Right renal cortex interstitium (tissue), 3 donors: ENCODE results near the gene VENTX. TPM values are rescaled to one million over a fixed set of nuclear protein-coding genes. Genes with fewer than 3 reads are reported as not detected.

Experiments
- DNase-seq, 3 donors: peaks; one replicate each; pipeline ENCODE4 v3.0.0-alpha.2; 2013; ENCODE audit warnings: low read depth in 3 of 3, low spot score in 2 of 3
- polyA plus RNA-seq, 3 donors: library from polyadenylated mRNA; unstranded; fragments of 120-200 nt; gene quantifications; one replicate each; pipeline ENCODE4 v1.2.1, GENCODE V29; 2013; ENCODE audit not compliant: insufficient read length in 3 of 3

Gene VENTX
- polyA plus RNA-seq, 3 donors: 0.04 to 0.17 (median 0.14) TPM

- DNase-seq: no peak
Observed at GRCh38 chr10:133201948-133202725, 35.5 kb upstream of the VENTX start.

- no peak for DNase-seq
Observed at GRCh38 chr10:133202778-133203651, 34.6 kb upstream of the VENTX start.

GRCh38 chr10:133203652-133204195 lies 33.9 kb upstream of the VENTX start:
- no peak for DNase-seq

GRCh38 chr10:133204226-133205015 lies 33.2 kb upstream of the VENTX start:
- no peak for DNase-seq

- DNase-seq: no peak
Observed at GRCh38 chr10:133205146-133205545, 32.5 kb upstream of the VENTX start.

GRCh38 chr10:133206356-133207040 lies 31.2 kb upstream of the VENTX start:
- DNase-seq: no peak

GRCh38 chr10:133207041-133207600 lies 30.5 kb upstream of the VENTX start:
- DNase-seq: no peak

GRCh38 chr10:133207627-133208026 lies 30.0 kb upstream of the VENTX start:
- no peak for DNase-seq

- no peak for DNase-seq
Observed at GRCh38 chr10:133208466-133208865, 29.2 kb upstream of the VENTX start.

GRCh38 chr10:133209117-133209516 lies 28.5 kb upstream of the VENTX start:
- no peak for DNase-seq

GRCh38 chr10:133209641-133210040 lies 28.0 kb upstream of the VENTX start:
- no peak for DNase-seq

GRCh38 chr10:133210398-133211140 lies 27.1 kb upstream of the VENTX start:
- no peak for DNase-seq

GRCh38 chr10:133211141-133211830 lies 26.4 kb upstream of the VENTX start:
- no peak for DNase-seq

GRCh38 chr10:133211959-133212852 lies 25.4 kb upstream of the VENTX start:
- no peak for DNase-seq

GRCh38 chr10:133212853-133213494 lies 24.7 kb upstream of the VENTX start:
- DNase-seq: no peak

- no peak for DNase-seq
Observed at GRCh38 chr10:133213641-133214467, 23.8 kb upstream of the VENTX start.
